ENCODE data around the gene PPDPF.

PPDPF gene

GRCh38 chr20:63497946-63498935 lies 22.3 kb upstream of the PPDPF start:
- TF ChIP-seq, protein P1, sequence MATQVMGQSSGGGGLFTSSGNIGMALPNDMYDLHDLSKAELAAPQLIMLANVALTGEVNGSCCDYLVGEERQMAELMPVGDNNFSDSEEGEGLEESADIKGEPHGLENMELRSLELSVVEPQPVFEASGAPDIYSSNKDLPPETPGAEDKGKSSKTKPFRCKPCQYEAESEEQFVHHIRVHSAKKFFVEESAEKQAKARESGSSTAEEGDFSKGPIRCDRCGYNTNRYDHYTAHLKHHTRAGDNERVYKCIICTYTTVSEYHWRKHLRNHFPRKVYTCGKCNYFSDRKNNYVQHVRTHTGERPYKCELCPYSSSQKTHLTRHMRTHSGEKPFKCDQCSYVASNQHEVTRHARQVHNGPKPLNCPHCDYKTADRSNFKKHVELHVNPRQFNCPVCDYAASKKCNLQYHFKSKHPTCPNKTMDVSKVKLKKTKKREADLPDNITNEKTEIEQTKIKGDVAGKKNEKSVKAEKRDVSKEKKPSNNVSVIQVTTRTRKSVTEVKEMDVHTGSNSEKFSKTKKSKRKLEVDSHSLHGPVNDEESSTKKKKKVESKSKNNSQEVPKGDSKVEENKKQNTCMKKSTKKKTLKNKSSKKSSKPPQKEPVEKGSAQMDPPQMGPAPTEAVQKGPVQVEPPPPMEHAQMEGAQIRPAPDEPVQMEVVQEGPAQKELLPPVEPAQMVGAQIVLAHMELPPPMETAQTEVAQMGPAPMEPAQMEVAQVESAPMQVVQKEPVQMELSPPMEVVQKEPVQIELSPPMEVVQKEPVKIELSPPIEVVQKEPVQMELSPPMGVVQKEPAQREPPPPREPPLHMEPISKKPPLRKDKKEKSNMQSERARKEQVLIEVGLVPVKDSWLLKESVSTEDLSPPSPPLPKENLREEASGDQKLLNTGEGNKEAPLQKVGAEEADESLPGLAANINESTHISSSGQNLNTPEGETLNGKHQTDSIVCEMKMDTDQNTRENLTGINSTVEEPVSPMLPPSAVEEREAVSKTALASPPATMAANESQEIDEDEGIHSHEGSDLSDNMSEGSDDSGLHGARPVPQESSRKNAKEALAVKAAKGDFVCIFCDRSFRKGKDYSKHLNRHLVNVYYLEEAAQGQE (IDR thresholded peaks at IDR 0.05; ENCODE audit: insufficient read depth in 1 of 2, low read depth in 2 of 2, low read length in 2 of 2): no peak
- TF ChIP-seq SIN3A (IDR thresholded peaks at IDR 0.05; ENCODE audit: borderline replicate concordance, insufficient read depth, low read length): no peak
- no peak for TF ChIP-seq FOXP2 (optimal IDR thresholded peaks at IDR 0.05; ENCODE audit: borderline replicate concordance, extremely low read depth, extremely low read length, insufficient read depth)
- no peak for TF ChIP-seq POLR2AphosphoS5 (IDR thresholded peaks at IDR 0.05; ENCODE audit: low read depth, low read length)

GRCh38 chr20:63498960-63499337 lies 21.6 kb upstream of the PPDPF start, which contains the start of gene EEF1A2:
EEF1A2 (minus strand) TSS chr20:63499083; CDS start chr20:63497763, 1,320 bp downstream.
- TF ChIP-seq SIN3A (IDR thresholded peaks at IDR 0.05; ENCODE audit: borderline replicate concordance, insufficient read depth, low read length): no peak
- no peak for TF ChIP-seq TAF1 (IDR thresholded peaks at IDR 0.05; ENCODE audit: borderline replicate concordance, insufficient read depth, low read length)
- TF ChIP-seq, protein P1 (IDR thresholded peaks at IDR 0.05; ENCODE audit: insufficient read depth in 1 of 2, low read depth in 2 of 2, low read length in 2 of 2): no peak
- TF ChIP-seq FOXP2 (optimal IDR thresholded peaks at IDR 0.05; ENCODE audit: borderline replicate concordance, extremely low read depth, extremely low read length, insufficient read depth): no peak
- no peak for TF ChIP-seq POLR2AphosphoS5 (IDR thresholded peaks at IDR 0.05; ENCODE audit: low read depth, low read length)

DNA sequence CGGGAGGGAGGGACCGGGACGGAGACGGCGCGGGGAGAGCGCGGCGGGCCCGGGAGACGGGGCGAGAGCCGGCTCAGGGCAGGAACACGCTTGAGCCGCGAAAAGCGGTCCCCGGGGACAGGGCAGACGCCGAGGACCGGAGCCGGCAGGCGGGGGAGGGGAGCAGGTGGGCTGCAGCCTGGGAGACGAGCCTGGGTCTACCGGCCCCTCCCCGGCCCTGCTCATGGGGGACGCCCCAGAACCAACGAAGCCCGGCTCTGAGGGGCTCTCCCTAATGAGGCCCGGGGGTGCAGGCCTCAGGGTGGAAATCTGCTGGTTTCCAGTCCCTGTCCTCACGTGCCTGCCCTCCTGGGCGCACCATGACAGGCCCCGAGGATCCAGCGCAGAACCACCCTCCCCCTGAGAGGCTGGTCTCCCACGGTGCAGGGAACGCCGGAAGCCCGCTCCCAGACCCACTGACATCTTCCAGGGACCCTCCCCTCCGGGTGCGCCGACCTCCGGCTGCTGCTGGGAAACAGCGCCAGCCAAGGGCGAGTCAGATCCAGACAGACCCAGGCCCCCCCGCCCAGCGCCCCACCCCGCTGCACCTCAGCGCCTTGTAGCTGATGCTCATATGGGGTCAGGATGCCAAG lies 21.1 kb upstream of the PPDPF start:
- TF ChIP-seq POLR2AphosphoS5 (IDR thresholded peaks at IDR 0.05; ENCODE audit: low read depth, low read length) (no peak), FOXP2 (optimal IDR thresholded peaks at IDR 0.05; ENCODE audit: borderline replicate concordance, extremely low read depth, extremely low read length, insufficient read depth) (no peak), TAF1 (IDR thresholded peaks at IDR 0.05; ENCODE audit: borderline replicate concordance, insufficient read depth, low read length) (no peak), SIN3A (IDR thresholded peaks at IDR 0.05; ENCODE audit: borderline replicate concordance, insufficient read depth, low read length) (no peak)
- TF ChIP-seq, protein P1 (IDR thresholded peaks at IDR 0.05; ENCODE audit: insufficient read depth in 1 of 2, low read depth in 2 of 2, low read length in 2 of 2): no peak

DNA sequence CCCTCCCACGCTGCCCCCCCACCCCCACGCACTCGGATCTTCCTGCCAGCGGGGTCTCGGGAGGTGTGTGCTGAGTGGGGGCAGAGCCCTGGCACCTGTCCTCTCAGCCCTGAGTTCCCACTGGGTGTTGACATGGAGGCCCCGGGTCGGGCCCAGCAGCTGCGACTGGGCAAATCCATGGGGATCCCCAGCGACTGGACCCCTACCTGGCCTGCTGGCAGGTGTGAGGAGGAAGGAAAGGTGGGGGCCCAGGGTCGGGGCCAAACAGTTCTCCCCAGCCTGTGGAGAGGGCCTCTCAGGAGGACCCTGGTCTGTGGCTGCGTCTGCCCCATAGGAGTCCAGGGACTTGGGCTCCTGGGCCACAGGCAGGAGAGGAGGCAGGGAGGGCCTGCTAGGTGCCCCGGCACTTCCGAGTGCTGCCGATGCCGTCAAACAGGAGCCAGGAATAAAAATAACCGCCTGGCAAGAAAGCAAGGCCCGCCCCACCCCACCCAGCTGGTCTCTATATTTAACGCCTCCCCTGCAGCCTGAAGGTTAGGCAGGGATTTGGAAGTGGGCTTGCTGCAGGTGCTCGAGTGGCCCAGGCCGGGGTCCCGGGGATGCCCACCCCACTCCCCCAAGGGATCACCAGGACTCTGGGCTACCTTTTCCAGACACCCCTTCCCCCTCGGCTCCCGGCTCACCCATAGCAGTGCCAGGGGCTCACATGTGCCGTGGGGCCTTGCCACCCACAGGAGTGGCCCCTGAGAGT lies 20.2 kb upstream of the PPDPF start:
- TF ChIP-seq SIN3A (IDR thresholded peaks at IDR 0.05; ENCODE audit: borderline replicate concordance, insufficient read depth, low read length) (no peak), FOXP2 (optimal IDR thresholded peaks at IDR 0.05; ENCODE audit: borderline replicate concordance, extremely low read depth, extremely low read length, insufficient read depth) (no peak), TAF1 (IDR thresholded peaks at IDR 0.05; ENCODE audit: borderline replicate concordance, insufficient read depth, low read length) (no peak), POLR2AphosphoS5 (IDR thresholded peaks at IDR 0.05; ENCODE audit: low read depth, low read length) (no peak)
